Esophagus (tissue), 2 donors: ENCODE results near the gene ELK4. TPM values are rescaled to one million over a fixed set of nuclear protein-coding genes. Genes with fewer than 3 reads are reported as not detected.

Experiments used
- H3K27ac ChIP-seq, 2 donors: one replicate each; pipeline ENCODE4 v1.5.1; 2013; ENCODE audit warnings: low read depth in 2 of 2, mild to moderate bottlenecking in 2 of 2, inconsistent platforms in 1 of 2, low read length in 1 of 2, moderate library complexity in 1 of 2
- H3K27me3 ChIP-seq, 2 donors: one replicate each; pipeline ENCODE4 v1.6.1; 2013; ENCODE audit warnings: low read length in 2 of 2, control low read depth in 1 of 2, mild to moderate bottlenecking in 1 of 2; ENCODE audit not compliant: insufficient read depth in 2 of 2, control insufficient read depth in 1 of 2
- H3K36me3 ChIP-seq, 2 donors: one replicate each; pipeline ENCODE4 v1.6.1; 2013; ENCODE audit warnings: low read length in 1 of 2; ENCODE audit not compliant: control insufficient read depth in 2 of 2, insufficient read depth in 2 of 2
- H3K4me1 ChIP-seq, 2 donors: one replicate each; pipeline ENCODE4 v1.6.1; 2013; ENCODE audit warnings: low read length in 1 of 2; ENCODE audit not compliant: control insufficient read depth in 2 of 2, insufficient read depth in 2 of 2
- H3K4me3 ChIP-seq, 2 donors: one replicate each; pipeline ENCODE4 v1.5.1; 2013; ENCODE audit warnings: low read length in 2 of 2, mild to moderate bottlenecking in 2 of 2, low read depth in 1 of 2, moderate library complexity in 1 of 2
- H3K9me3 ChIP-seq, 2 donors: one replicate each; pipeline ENCODE4 v1.6.1; 2013; ENCODE audit warnings: mild to moderate bottlenecking in 2 of 2, low read depth in 1 of 2, low read length in 1 of 2, moderate library complexity in 1 of 2; ENCODE audit not compliant: control insufficient read depth in 2 of 2, insufficient read depth in 1 of 2
- WGBS, 2 donors: extraction: QIAGEN DNeasy Blood & Tissue Kit; methylation state at CpG; one replicate each; pipeline ENCODE4 v1.1.7; 2013; 5-methylcytosine and 5-hydroxymethylcytosine counted together
- polyA plus RNA-seq, 2 donors: library from polyadenylated mRNA; stranded (reverse); fragments of 200-250 nt; gene quantifications; one replicate each; pipeline ENCODE4 v1.2.3, GENCODE V29; 2013
- donor health status: healthy with polysubstance abuse.
- donor health status: Bipolar disorder and iron deficiency.

Gene ELK4
- polyA plus RNA-seq, 2 donors, result 4.0 to 4.2 TPM

- H3K27ac ChIP-seq, result peak overlapping the region in 1 of 2 donors; percentile 23
- H3K4me1 ChIP-seq, result peaks cover 0 to 26% of the 10 kb centered on the region in 2 donors
- H3K9me3 ChIP-seq, result no peaks in the 10 kb centered on the region
- H3K4me3 ChIP-seq, result no peak overlapping the region
- WGBS, 2 donors, result 59 to 66% methylated on average over 9 of the region's 9 CpGs
- H3K36me3 ChIP-seq, result peaks cover 0 to 2% of the 10 kb centered on the region in 2 donors
- H3K27me3 ChIP-seq, result no peaks in the 10 kb centered on the region
These were observed 33.6 kb upstream of the ELK4 start for GRCh38 chr1:205665201-205666045.

- peak overlapping the region; percentile 8 to 36 for H3K27ac ChIP-seq
- 45 to 52% methylated on average over 19 of the region's 19 CpGs for WGBS, 2 donors
These were observed 32.7 kb upstream of the ELK4 start for GRCh38 chr1:205664399-205665017.

GRCh38 chr1:205663286-205663936 lies 31.6 kb upstream of the ELK4 start:
- H3K36me3 ChIP-seq, result peaks cover 0 to 2% of the 10 kb centered on the region in 2 donors
- no peaks in the 10 kb centered on the region for H3K9me3 ChIP-seq
- H3K4me3 ChIP-seq, result no peak overlapping the region
- H3K4me1 ChIP-seq, result peaks cover 0 to 22% of the 10 kb centered on the region in 2 donors
- WGBS, 2 donors, result 90 to 91% methylated on average over 18 of the region's 18 CpGs
- H3K27me3 ChIP-seq, result no peaks in the 10 kb centered on the region
- H3K27ac ChIP-seq, result no peak overlapping the region

More at GRCh38 chr1:205664399-205665017, 32.7 kb upstream of the ELK4 start:
- Histone ChIP-seq H3K9me3 (no peaks in the 10 kb centered on the region), H3K4me3 (no peak overlapping the region), H3K27me3 (no peaks in the 10 kb centered on the region), H3K36me3 (peaks cover 0 to 2% of the 10 kb centered on the region in 2 donors), H3K4me1 (peaks cover 0 to 26% of the 10 kb centered on the region in 2 donors)

GRCh38 chr1:205662791-205663190 lies 31.0 kb upstream of the ELK4 start:
- H3K9me3 ChIP-seq, result no peaks in the 10 kb centered on the region
- no peak overlapping the region for H3K4me3 ChIP-seq
- H3K27ac ChIP-seq, result no peak overlapping the region
- H3K36me3 ChIP-seq, result peaks cover 0 to 2% of the 10 kb centered on the region in 2 donors
- H3K4me1 ChIP-seq, result peaks cover 0 to 17% of the 10 kb centered on the region in 2 donors
- 86 to 91% methylated on average over 24 of the region's 24 CpGs for WGBS, 2 donors
- no peaks in the 10 kb centered on the region for H3K27me3 ChIP-seq

- no peak overlapping the region for H3K4me3 ChIP-seq
- peaks cover 0 to 16% of the 10 kb centered on the region in 2 donors for H3K4me1 ChIP-seq
- no peaks in the 10 kb centered on the region for H3K27me3 ChIP-seq
- H3K27ac ChIP-seq, result no peak overlapping the region
- peaks cover 0 to 2% of the 10 kb centered on the region in 2 donors for H3K36me3 ChIP-seq
- WGBS, 2 donors, result 76 to 82% methylated on average over 15 of the region's 15 CpGs
- H3K9me3 ChIP-seq, result no peaks in the 10 kb centered on the region
These were observed 30.4 kb upstream of the ELK4 start for GRCh38 chr1:205662135-205662738.

GRCh38 chr1:205661429-205662134 lies 29.8 kb upstream of the ELK4 start:
- no peaks in the 10 kb centered on the region for H3K9me3 ChIP-seq
- WGBS, 2 donors, result 78 to 82% methylated on average over 15 to 16 of the region's 16 CpGs
- H3K4me1 ChIP-seq, result peaks cover 0 to 15% of the 10 kb centered on the region in 2 donors
- H3K4me3 ChIP-seq, result no peak overlapping the region
- H3K36me3 ChIP-seq, result peaks cover 0 to 2% of the 10 kb centered on the region in 2 donors
- H3K27me3 ChIP-seq, result no peaks in the 10 kb centered on the region
- no peak overlapping the region for H3K27ac ChIP-seq

- WGBS, 2 donors, result 76 to 78% methylated on average over 8 of the region's 8 CpGs
- H3K27ac ChIP-seq, result no peak overlapping the region
- H3K36me3 ChIP-seq, result peaks cover 0 to 2% of the 10 kb centered on the region in 2 donors
- H3K9me3 ChIP-seq, result no peaks in the 10 kb centered on the region
- H3K27me3 ChIP-seq, result no peaks in the 10 kb centered on the region
- peaks cover 0 to 8% of the 10 kb centered on the region in 2 donors for H3K4me1 ChIP-seq
- H3K4me3 ChIP-seq, result no peak overlapping the region
These were observed 28.6 kb upstream of the ELK4 start for GRCh38 chr1:205660361-205660760.

GRCh38 chr1:205658943-205659581 lies 27.3 kb upstream of the ELK4 start:
- Histone ChIP-seq H3K4me3 (no peak overlapping the region), H3K27ac (no peak overlapping the region), H3K9me3 (no peaks in the 10 kb centered on the region), H3K4me1 (no peaks in the 10 kb centered on the region), H3K36me3 (peaks cover 0 to 2% of the 10 kb centered on the region in 2 donors), H3K27me3 (no peaks in the 10 kb centered on the region)
- WGBS, 2 donors, result 45 to 46% methylated on average over 20 of the region's 20 CpGs
